ENCODE data around the gene PA2G4. TPM values are rescaled to one million over a fixed set of nuclear protein-coding genes. Genes with fewer than 3 reads are reported as not detected.

PA2G4 gene
- total and polyA plus RNA-seq, 5 experiments from 2014 or later = 132 to 241 (median 219) TPM

DNA sequence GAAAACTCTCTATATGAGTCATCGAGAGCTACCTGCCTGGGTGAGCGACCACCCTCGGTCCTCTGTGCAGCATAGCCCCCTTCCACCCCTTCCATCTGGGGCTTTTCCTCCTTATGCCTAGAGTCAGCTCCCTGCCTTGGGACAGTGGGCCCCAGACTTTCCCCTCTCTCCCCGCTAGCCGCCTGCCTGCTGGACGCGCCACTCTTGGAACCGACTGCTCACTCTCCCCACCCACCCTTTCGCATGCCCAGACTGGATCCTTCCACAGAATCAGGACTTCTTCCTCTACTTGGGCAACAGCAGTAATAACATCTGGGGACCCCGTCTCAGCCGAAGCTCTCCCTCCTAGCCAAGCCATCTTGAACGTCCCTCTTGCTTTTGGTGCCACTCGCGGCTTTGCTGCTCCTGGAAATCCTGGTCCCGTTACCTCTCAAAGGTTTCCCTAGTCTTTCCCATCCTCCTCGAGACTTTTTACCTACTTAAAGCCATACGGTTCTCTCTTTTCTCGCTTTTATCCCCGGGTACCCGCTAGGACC, 24.4 kb downstream of the PA2G4 start:
- H3K9me3 Mint-ChIP-seq = peaks cover 0 to 2% (median 0%) of the 10 kb centered on the region in 9 donors
- H3K4me1 Mint-ChIP-seq = peaks cover 35 to 83% (median 66%) of the 10 kb centered on the region in 4 donors
- H3K27me3 Mint-ChIP-seq = no peaks in the 10 kb centered on the region
- peak overlapping the region; percentile 90 to 99 (median 95) for H3K27ac Mint-ChIP-seq
- H3K36me3 Mint-ChIP-seq = peaks cover 0 to 42% (median 33%) of the 10 kb centered on the region in 3 donors
- ATAC-seq (peak in 1 of 2 donors; percentile 2), DNase-seq (peak in 3 of 10 donors; percentile 44 to 55 (median 47))
- POLR2A ChIA-PET = interaction anchor here (0.9 to 17.5 kb wide), 20 partner anchors 11 to 343 kb away, joined by 3 to 284 read pairs (median 6); partner anchors contain the start of genes ANKRD52, MYL6, PA2G4 and RAB5B
- peak overlapping the region; percentile 97 to 100 (median 99) for H3K4me3 Mint-ChIP-seq

- DNase-seq = peak; percentile 50 to 91 (median 70)
- Mint-ChIP-seq H3K27me3 (no peaks in the 10 kb centered on the region), H3K4me1 (peaks cover 35 to 77% (median 72%) of the 10 kb centered on the region in 4 donors), H3K27ac (peak overlapping the region; percentile 90 to 99 (median 95)), H3K4me3 (peak overlapping the region; percentile 97 to 100 (median 99)), H3K9me3 (peaks cover 0 to 2% (median 0%) of the 10 kb centered on the region in 9 donors), H3K36me3 (peaks cover 0 to 48% (median 40%) of the 10 kb centered on the region in 3 donors)
- POLR2A ChIA-PET = interaction anchor here (0.6 to 17.5 kb wide), 17 partner anchors 11 to 590 kb away, joined by 3 to 284 read pairs (median 6); partner anchors contain the start of genes MYL6, PA2G4, RNF41 and RPL41
- ATAC-seq = peak; percentile 37 to 56
Measured at GRCh38 chr12:56129206-56129941, 25.0 kb downstream of the PA2G4 start.

- Mint-ChIP-seq H3K9me3 (peaks cover 0 to 2% (median 0%) of the 10 kb centered on the region in 9 donors), H3K27me3 (no peaks in the 10 kb centered on the region), H3K4me1 (peaks cover 35 to 76% (median 70%) of the 10 kb centered on the region in 4 donors), H3K4me3 (peak overlapping the region; percentile 97 to 100 (median 99)), H3K36me3 (peaks cover 0 to 53% (median 40%) of the 10 kb centered on the region in 3 donors), H3K27ac (peak overlapping the region; percentile 90 to 99 (median 95))
- ATAC-seq = no peak
- POLR2A ChIA-PET = interaction anchor here (0.6 to 17.5 kb wide), 13 partner anchors 11 to 589 kb away, joined by 3 to 284 read pairs (median 6); partner anchors contain the start of genes MYL6, PA2G4, RNF41 and RPL41
- no peak for DNase-seq
Measured at GRCh38 chr12:56129942-56130495, 25.7 kb downstream of the PA2G4 start.

DNA sequence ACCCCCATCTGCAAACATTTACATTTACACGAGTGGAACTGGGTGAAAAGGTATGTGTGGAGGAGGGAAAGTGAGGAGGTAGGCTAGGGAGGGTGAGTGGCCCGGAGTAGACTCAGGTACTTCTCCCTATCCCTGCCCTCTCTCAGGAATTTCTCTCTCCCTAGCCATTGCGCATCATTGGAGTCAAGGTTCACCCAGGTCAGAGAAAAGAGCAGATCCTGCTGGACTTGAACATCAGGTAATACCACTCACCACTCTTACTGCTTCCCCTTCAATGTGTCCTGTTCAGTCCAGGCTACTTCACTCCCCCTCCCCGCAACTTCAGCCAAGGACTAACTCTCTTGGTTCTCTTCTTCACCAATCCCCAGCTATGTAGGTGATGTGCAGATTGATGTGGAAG, 26.5 kb downstream of the PA2G4 start:
- H3K27ac Mint-ChIP-seq = peak overlapping the region; percentile 90 to 99 (median 95)
- H3K9me3 Mint-ChIP-seq = peaks cover 0 to 2% (median 0%) of the 10 kb centered on the region in 9 donors
- peaks cover 35 to 76% (median 67%) of the 10 kb centered on the region in 4 donors for H3K4me1 Mint-ChIP-seq
- peaks cover 0 to 61% (median 41%) of the 10 kb centered on the region in 3 donors for H3K36me3 Mint-ChIP-seq
- no peaks in the 10 kb centered on the region for H3K27me3 Mint-ChIP-seq
- DNase-seq = no peak
- ATAC-seq = no peak
- H3K4me3 Mint-ChIP-seq = peak overlapping the region; percentile 97 to 100 (median 99)
- POLR2A ChIA-PET = interaction anchor here (0.6 to 17.5 kb wide), 6 partner anchors 10 to 443 kb away, joined by 4 to 284 read pairs (median 126); partner anchors contain the start of genes MYL6, PA2G4, RPL41 and SMARCC2

DNA sequence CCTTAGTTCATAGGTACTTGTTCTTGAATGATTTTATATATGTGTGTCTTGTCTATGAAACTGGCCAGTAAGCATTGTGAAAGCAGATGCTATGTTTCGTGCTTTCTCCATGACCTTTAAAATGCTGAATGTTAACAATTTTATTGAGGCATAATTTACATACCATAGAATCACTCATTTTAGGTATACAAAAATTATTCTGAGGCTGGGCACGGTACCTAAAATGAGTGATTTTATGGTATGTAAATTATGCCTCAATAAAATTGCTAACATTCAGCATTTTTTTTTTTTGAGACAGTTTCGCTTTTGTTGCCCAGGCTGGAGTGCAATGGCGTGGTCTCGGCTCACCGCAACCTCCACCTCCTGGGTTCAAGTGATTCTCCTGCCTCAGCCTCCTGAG, 30.5 kb downstream of the PA2G4 start:
- no peak overlapping the region for H3K4me3 Mint-ChIP-seq
- peaks cover 41 to 86% (median 77%) of the 10 kb centered on the region in 4 donors for H3K4me1 Mint-ChIP-seq
- no peak for DNase-seq
- no peaks in the 10 kb centered on the region for H3K27me3 Mint-ChIP-seq
- POLR2A ChIA-PET = no interaction called here
- peak overlapping the region in 3 of 10 donors; percentile 74 to 90 (median 88) for H3K27ac Mint-ChIP-seq
- H3K9me3 Mint-ChIP-seq = peaks cover 0 to 2% (median 0%) of the 10 kb centered on the region in 9 donors
- H3K36me3 Mint-ChIP-seq = peaks cover 9 to 97% (median 64%) of the 10 kb centered on the region in 3 donors
- ATAC-seq = no peak

DNA sequence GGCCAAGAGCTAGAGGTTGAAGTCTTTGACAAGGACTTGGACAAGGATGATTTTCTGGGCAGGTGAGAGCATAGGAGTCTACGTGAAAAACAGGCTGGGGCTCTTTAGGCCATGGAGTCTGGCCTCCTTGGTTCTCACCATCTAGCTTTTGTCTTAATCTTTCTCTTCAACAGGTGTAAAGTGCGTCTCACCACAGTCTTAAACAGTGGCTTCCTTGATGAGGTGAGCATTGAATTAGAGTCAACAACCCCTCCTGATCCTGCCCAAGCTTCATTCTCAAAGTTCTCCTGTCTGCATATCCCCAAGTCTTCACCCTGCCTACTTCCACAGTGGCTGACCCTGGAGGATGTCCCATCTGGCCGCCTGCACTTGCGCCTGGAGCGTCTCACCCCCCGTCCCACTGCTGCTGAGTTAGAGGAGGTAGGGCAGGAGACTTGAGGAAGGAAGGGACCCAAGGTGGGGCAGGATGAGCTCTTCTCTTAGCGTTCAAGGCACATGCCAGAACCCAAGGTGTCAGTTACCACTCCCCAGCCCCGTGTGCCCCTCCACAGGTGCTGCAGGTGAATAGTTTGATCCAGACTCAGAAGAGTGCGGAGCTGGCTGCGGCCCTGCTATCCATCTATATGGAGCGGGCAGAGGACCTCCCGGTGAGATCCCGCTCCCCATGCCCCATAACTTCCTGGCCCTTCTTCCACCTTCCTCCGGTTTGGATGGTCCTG, 33.7 kb downstream of the PA2G4 start:
- Mint-ChIP-seq H3K9me3 (no peaks in the 10 kb centered on the region), H3K4me3 (peak overlapping the region in 9 of 10 donors; percentile 49 to 82 (median 71)), H3K36me3 (peaks cover 9 to 96% (median 53%) of the 10 kb centered on the region in 3 donors), H3K4me1 (peaks cover 33 to 80% (median 70%) of the 10 kb centered on the region in 4 donors), H3K27ac (peak overlapping the region; percentile 85 to 94 (median 92)), H3K27me3 (no peaks in the 10 kb centered on the region)
- POLR2A ChIA-PET = interaction anchor here (0.6 to 9.7 kb wide), 15 partner anchors 10 to 301 kb away, joined by 3 to 146 read pairs (median 4); partner anchors contain the start of genes ESYT1, MYL6, RNF41 and RPL41
- ATAC-seq (peak; percentile 49 to 56), DNase-seq (peak in 3 of 10 donors; percentile 31 to 41 (median 41))

- no peak for DNase-seq
- peaks cover 28 to 73% (median 66%) of the 10 kb centered on the region in 4 donors for H3K4me1 Mint-ChIP-seq
- ATAC-seq = no peak
- POLR2A ChIA-PET = interaction anchor here (1.1 to 9.7 kb wide), 5 partner anchors 8 to 46 kb away, joined by 3 to 146 read pairs (median 5); partner anchors contain the start of gene ESYT1
- peak overlapping the region in 9 of 10 donors; percentile 46 to 91 (median 78) for H3K27ac Mint-ChIP-seq
- no peak overlapping the region for H3K4me3 Mint-ChIP-seq
- no peaks in the 10 kb centered on the region for H3K27me3 Mint-ChIP-seq
- peaks cover 9 to 90% (median 42%) of the 10 kb centered on the region in 3 donors for H3K36me3 Mint-ChIP-seq
- no peaks in the 10 kb centered on the region for H3K9me3 Mint-ChIP-seq
Measured at GRCh38 chr12:56141946-56142784, 37.8 kb downstream of the PA2G4 start.

DNA sequence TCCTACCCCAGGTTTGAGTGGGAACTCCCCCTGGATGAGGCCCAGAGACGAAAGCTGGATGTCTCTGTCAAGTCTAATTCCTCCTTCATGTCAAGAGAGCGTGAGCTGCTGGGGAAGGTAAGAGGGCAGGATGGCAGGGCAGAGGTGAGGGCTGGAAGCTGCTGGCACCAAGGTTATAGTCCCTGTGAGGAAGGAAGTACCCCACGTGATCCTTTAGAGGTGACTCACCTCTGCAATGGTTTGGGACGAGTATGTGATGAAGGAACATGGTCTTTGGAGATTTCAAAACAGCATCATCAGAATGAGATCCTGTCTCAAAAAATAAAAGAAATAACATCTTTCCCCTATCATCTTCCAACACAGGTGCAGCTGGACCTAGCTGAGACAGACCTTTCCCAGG, 38.9 kb downstream of the PA2G4 start:
- peak overlapping the region; percentile 56 to 91 (median 84) for H3K27ac Mint-ChIP-seq
- H3K4me1 Mint-ChIP-seq = peaks cover 23 to 63% (median 56%) of the 10 kb centered on the region in 4 donors
- H3K4me3 Mint-ChIP-seq = peak overlapping the region in 6 of 10 donors; percentile 24 to 67 (median 42)
- no peaks in the 10 kb centered on the region for H3K9me3 Mint-ChIP-seq
- no peaks in the 10 kb centered on the region for H3K27me3 Mint-ChIP-seq
- ATAC-seq = peak in 1 of 2 donors; percentile 38
- POLR2A ChIA-PET = interaction anchor here (1.4 to 9.7 kb wide), 5 partner anchors 9 to 18 kb away, joined by 3 to 146 read pairs (median 6); partner anchors contain the start of genes ESYT1 and MYL6
- no peak for DNase-seq
- H3K36me3 Mint-ChIP-seq = peaks cover 9 to 80% (median 35%) of the 10 kb centered on the region in 3 donors

DNA sequence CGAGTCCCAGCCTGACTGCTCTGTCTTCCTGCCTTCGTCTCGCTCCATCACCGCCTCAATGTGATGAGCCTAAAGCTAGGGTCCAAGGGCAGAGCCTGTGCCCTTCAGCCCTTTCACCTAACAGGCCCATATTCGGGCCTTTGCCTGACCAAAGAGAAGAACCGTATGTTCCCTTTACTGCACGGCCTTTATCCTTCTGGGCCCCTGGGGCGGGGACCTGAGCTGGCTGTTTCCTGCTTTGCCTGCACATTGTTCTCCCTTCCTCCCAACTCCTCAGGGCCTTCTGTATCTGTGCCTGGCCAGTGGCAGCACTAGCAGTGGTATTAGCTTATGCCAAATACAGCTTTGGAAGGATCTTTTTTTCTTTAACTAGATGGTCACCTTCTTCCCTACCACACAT, 39.5 kb downstream of the PA2G4 start:
- H3K4me1 Mint-ChIP-seq = peaks cover 16 to 56% (median 49%) of the 10 kb centered on the region in 4 donors
- DNase-seq (no peak), ATAC-seq (no peak)
- peak overlapping the region; percentile 16 to 91 (median 86) for H3K27ac Mint-ChIP-seq
- POLR2A ChIA-PET = interaction anchor here (0.5 to 9.7 kb wide), 12 partner anchors 8 to 43 kb away, joined by 3 to 146 read pairs (median 3); partner anchors contain the start of genes ESYT1, MYL6 and ZC3H10
- H3K27me3 Mint-ChIP-seq = no peaks in the 10 kb centered on the region
- peaks cover 5 to 73% (median 31%) of the 10 kb centered on the region in 3 donors for H3K36me3 Mint-ChIP-seq
- no peaks in the 10 kb centered on the region for H3K9me3 Mint-ChIP-seq
- H3K4me3 Mint-ChIP-seq = no peak overlapping the region

GRCh38 chr12:56145217-56145616, 40.9 kb downstream of the PA2G4 start:
- Mint-ChIP-seq H3K9me3 (no peaks in the 10 kb centered on the region), H3K4me1 (peaks cover 14 to 48% (median 40%) of the 10 kb centered on the region in 4 donors), H3K36me3 (peaks cover 0 to 60% (median 24%) of the 10 kb centered on the region in 3 donors), H3K4me3 (no peak overlapping the region), H3K27ac (peak overlapping the region in 4 of 10 donors; percentile 10 to 91 (median 36)), H3K27me3 (no peaks in the 10 kb centered on the region)
- ATAC-seq (no peak), DNase-seq (no peak)
- POLR2A ChIA-PET = interaction anchor here (0.6 to 9.7 kb wide), 5 partner anchors 13 to 168 kb away, joined by 3 to 146 read pairs (median 9); partner anchors contain the start of genes ESYT1 and MYL6
